Uterus (tissue), 2 donors: Measurements from ENCODE around the gene PARP6.

ENCODE experiments used
- POLR2A ChIP-seq, 2 donors: fragments of 450-650 bp; IDR thresholded peaks; one replicate each; pipeline ENCODE4 v1.6.1; 2016; ENCODE audit warnings: antibody characterized with exemption in 2 of 2, mild to moderate bottlenecking in 1 of 2, moderate library complexity in 1 of 2
- TF ChIP-seq, protein P1 (sequence below), 4 experiments: fragments of 200-600 bp in 2 of 4; fragments of 450-650 bp in 2 of 4; sonication (generic) in 2 of 4; IDR thresholded peaks; one replicate each; pipeline ENCODE4 v1.5.1; 2016 to 2019; ENCODE audit warnings: antibody characterized with exemption in 4 of 4, mild to moderate bottlenecking in 2 of 4, moderate library complexity in 1 of 4

DNA sequence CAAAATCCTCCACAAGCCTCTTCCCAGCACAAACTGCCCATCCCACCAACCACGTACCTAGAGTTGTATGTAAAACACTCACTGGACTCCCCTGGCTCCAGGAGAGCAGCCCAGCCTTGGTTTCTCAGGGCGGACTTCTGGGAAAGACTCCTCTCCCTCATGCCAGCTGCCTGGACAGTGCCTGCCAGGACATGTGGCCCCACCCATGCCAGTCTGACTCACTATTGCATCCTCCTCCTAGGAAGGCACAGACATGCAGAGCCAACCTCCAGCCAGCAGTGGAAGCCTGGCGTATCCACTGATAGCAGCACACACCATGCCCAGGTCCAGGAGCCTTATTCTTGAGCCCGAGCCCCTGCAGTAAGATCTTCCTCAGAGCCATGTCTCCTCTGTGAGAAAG is 50.0 kb downstream of the PARP6 start:
- TF ChIP-seq, protein P1, sequence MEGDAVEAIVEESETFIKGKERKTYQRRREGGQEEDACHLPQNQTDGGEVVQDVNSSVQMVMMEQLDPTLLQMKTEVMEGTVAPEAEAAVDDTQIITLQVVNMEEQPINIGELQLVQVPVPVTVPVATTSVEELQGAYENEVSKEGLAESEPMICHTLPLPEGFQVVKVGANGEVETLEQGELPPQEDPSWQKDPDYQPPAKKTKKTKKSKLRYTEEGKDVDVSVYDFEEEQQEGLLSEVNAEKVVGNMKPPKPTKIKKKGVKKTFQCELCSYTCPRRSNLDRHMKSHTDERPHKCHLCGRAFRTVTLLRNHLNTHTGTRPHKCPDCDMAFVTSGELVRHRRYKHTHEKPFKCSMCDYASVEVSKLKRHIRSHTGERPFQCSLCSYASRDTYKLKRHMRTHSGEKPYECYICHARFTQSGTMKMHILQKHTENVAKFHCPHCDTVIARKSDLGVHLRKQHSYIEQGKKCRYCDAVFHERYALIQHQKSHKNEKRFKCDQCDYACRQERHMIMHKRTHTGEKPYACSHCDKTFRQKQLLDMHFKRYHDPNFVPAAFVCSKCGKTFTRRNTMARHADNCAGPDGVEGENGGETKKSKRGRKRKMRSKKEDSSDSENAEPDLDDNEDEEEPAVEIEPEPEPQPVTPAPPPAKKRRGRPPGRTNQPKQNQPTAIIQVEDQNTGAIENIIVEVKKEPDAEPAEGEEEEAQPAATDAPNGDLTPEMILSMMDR (IDR thresholded peaks at IDR 0.05): no peak
- TF ChIP-seq POLR2A (IDR thresholded peaks at IDR 0.05): no peak
